ENCODE data around the gene KCNH2. TPM values are rescaled to one million over a fixed set of nuclear protein-coding genes. Genes with fewer than 3 reads are reported as not detected.

Gene KCNH2
- total RNA-seq, 1 donor from 2014 or later: 2.1 TPM

DNA sequence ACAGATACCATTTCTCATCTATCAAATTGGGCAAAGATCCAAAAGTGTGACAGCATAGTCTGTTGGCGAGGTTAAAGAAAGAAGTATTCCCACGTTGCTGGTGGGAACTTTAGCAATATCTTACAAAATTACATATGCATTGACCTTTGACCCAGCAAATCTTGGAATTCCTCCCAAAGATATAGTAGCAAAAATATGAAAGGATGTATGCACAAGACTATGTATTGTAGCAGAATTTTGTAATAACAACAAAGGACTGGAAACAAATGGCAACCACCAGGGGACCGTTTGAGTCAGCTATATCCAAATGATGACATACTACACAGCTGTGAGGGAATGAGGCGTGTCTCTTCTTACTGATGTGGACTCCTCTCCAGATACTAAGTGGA lies 50.2 kb downstream of the KCNH2 start:
- no peak for DNase-seq (ENCODE audit: low read depth)
- no peak overlapping the region for H3K4me3 ChIP-seq (ENCODE audit: low read depth, low read length)
- H3K27me3 ChIP-seq (ENCODE audit: control insufficient read depth, insufficient read depth, low read length): no peaks in the 10 kb centered on the region
- H3K36me3 ChIP-seq (ENCODE audit: control insufficient read depth, insufficient read depth, low read length): no peaks in the 10 kb centered on the region
- no peak for TF ChIP-seq CTCF (IDR thresholded peaks at IDR 0.05; ENCODE audit: insufficient read depth, low read length, poor library complexity, severe bottlenecking)

GRCh38 chr7:150927157-150927955 lies 50.8 kb downstream of the KCNH2 start:
- DNase-seq (ENCODE audit: low read depth): no peak
- H3K36me3 ChIP-seq (ENCODE audit: control insufficient read depth, insufficient read depth, low read length): no peaks in the 10 kb centered on the region
- TF ChIP-seq CTCF (IDR thresholded peaks at IDR 0.05; ENCODE audit: insufficient read depth, low read length, poor library complexity, severe bottlenecking): no peak
- no peaks in the 10 kb centered on the region for H3K27me3 ChIP-seq (ENCODE audit: control insufficient read depth, insufficient read depth, low read length)
- H3K4me3 ChIP-seq (ENCODE audit: low read depth, low read length): no peak overlapping the region

DNA sequence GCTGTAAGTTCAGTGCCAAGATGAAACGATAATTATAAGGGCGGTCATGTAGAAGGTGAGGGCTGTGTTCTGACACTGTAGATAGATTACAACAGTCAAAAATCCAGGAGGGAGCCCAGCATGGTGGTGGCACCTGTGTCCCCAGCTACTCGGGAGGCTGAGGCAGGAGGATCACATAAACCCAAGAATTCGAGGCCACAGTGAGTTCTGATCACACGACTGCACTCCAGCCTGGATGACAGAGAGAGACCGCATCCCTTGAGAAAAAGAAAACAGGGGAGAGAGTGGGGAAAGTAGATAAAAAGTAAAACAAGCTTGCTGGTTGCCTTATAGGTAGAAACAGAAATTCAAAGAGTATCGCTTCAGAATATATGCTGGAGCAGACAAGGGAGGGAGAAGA lies 52.1 kb downstream of the KCNH2 start:
- DNase-seq (ENCODE audit: low read depth): no peak
- Histone ChIP-seq H3K27me3 (ENCODE audit: control insufficient read depth, insufficient read depth, low read length) (no peaks in the 10 kb centered on the region), H3K36me3 (ENCODE audit: control insufficient read depth, insufficient read depth, low read length) (no peaks in the 10 kb centered on the region), H3K4me3 (ENCODE audit: low read depth, low read length) (no peak overlapping the region)
- TF ChIP-seq CTCF (IDR thresholded peaks at IDR 0.05; ENCODE audit: insufficient read depth, low read length, poor library complexity, severe bottlenecking): no peak

- H3K27me3 ChIP-seq (ENCODE audit: control insufficient read depth, insufficient read depth, low read length): no peaks in the 10 kb centered on the region
- no peak for DNase-seq (ENCODE audit: low read depth)
- no peaks in the 10 kb centered on the region for H3K36me3 ChIP-seq (ENCODE audit: control insufficient read depth, insufficient read depth, low read length)
These were observed 53.7 kb downstream of the KCNH2 start for GRCh38 chr7:150924369-150924781.

GRCh38 chr7:150923802-150924201 lies 54.3 kb downstream of the KCNH2 start:
- DNase-seq (ENCODE audit: low read depth): no peak
- TF ChIP-seq CTCF (IDR thresholded peaks at IDR 0.05; ENCODE audit: insufficient read depth, low read length, poor library complexity, severe bottlenecking): no peak
- Histone ChIP-seq H3K27me3 (ENCODE audit: control insufficient read depth, insufficient read depth, low read length) (peaks cover 4% of the 10 kb centered on the region), H3K4me3 (ENCODE audit: low read depth, low read length) (no peak overlapping the region), H3K36me3 (ENCODE audit: control insufficient read depth, insufficient read depth, low read length) (no peaks in the 10 kb centered on the region)

More at GRCh38 chr7:150924369-150924781, 53.7 kb downstream of the KCNH2 start:
- no peak overlapping the region for H3K4me3 ChIP-seq (ENCODE audit: low read depth, low read length)
- no peak for TF ChIP-seq CTCF (IDR thresholded peaks at IDR 0.05; ENCODE audit: insufficient read depth, low read length, poor library complexity, severe bottlenecking)

DNA sequence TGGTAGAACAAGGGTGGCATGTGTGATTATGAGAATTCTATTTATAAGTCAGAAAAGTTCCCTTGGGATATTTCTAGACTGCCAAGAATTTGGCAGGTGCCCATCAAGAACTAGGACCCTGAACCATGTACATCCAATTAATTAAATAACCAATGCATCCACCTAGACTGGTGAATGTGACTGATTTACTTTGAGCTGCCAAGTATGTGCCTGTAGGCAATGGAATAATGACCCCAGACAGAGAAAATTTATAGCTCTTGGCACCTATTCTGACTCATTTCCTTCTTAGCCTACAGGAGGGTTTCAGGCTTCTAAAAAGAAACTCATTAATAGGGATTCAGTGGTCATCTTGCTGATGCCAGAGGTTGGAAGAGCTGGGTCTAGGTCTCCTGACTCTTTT lies 54.9 kb downstream of the KCNH2 start:
- DNase-seq (ENCODE audit: low read depth): no peak
- Histone ChIP-seq H3K36me3 (ENCODE audit: control insufficient read depth, insufficient read depth, low read length) (no peaks in the 10 kb centered on the region), H3K4me3 (ENCODE audit: low read depth, low read length) (no peak overlapping the region), H3K27me3 (ENCODE audit: control insufficient read depth, insufficient read depth, low read length) (peaks cover 4% of the 10 kb centered on the region)
- no peak for TF ChIP-seq CTCF (IDR thresholded peaks at IDR 0.05; ENCODE audit: insufficient read depth, low read length, poor library complexity, severe bottlenecking)

All from kidney epithelial cell (primary cell).